Measurements from ENCODE around the gene CEP85L. TPM values are rescaled to one million over a fixed set of nuclear protein-coding genes. Genes with fewer than 3 reads are reported as not detected.

Gene CEP85L
- total RNA-seq, 1 donor from 2014 or later, result 51.5 TPM

GRCh38 chr6:118596774-118597320 is 54.5 kb downstream of the CEP85L start:
- no peak overlapping the region for H3K4me3 Mint-ChIP-seq (ENCODE audit: unreplicated experiment)
- peak overlapping the region; percentile 4 for H3K27ac Mint-ChIP-seq (ENCODE audit: unreplicated experiment)
- H3K27me3 Mint-ChIP-seq (ENCODE audit: unreplicated experiment), result no peaks in the 10 kb centered on the region
- TF ChIP-seq, protein P1, sequence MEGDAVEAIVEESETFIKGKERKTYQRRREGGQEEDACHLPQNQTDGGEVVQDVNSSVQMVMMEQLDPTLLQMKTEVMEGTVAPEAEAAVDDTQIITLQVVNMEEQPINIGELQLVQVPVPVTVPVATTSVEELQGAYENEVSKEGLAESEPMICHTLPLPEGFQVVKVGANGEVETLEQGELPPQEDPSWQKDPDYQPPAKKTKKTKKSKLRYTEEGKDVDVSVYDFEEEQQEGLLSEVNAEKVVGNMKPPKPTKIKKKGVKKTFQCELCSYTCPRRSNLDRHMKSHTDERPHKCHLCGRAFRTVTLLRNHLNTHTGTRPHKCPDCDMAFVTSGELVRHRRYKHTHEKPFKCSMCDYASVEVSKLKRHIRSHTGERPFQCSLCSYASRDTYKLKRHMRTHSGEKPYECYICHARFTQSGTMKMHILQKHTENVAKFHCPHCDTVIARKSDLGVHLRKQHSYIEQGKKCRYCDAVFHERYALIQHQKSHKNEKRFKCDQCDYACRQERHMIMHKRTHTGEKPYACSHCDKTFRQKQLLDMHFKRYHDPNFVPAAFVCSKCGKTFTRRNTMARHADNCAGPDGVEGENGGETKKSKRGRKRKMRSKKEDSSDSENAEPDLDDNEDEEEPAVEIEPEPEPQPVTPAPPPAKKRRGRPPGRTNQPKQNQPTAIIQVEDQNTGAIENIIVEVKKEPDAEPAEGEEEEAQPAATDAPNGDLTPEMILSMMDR (IDR thresholded peaks at IDR 0.05; ENCODE audit: partially characterized antibody, unreplicated experiment), result no peak
- H3K4me1 Mint-ChIP-seq (ENCODE audit: low read depth, unreplicated experiment), result peaks cover 5% of the 10 kb centered on the region
- no peaks in the 10 kb centered on the region for H3K9me3 Mint-ChIP-seq (ENCODE audit: unreplicated experiment)
- no peaks in the 10 kb centered on the region for H3K36me3 Mint-ChIP-seq (ENCODE audit: unreplicated experiment)
- no peak for DNase-seq

DNA sequence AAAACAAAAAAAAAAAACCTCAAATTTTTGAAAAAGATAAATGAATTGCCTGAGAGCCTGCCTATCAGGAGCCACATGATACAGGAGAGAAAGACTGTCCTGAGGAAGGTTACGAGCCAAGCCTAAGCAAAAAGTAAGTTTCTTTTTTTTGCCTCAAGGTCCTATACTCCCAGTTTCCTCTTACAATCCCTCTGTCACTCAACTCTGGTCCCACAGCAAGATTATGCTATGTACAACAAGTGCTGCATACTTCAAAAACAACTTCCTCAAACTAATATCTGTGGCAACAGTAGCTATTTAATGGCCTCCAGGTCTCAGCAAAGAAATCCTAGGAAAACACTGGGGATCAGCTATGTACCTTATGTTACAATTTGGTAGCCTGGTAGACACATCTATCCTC is 56.5 kb downstream of the CEP85L start:
- TF ChIP-seq, protein P1 (IDR thresholded peaks at IDR 0.05; ENCODE audit: partially characterized antibody, unreplicated experiment), result no peak
- H3K27me3 Mint-ChIP-seq (ENCODE audit: unreplicated experiment), result no peaks in the 10 kb centered on the region
- no peak overlapping the region for H3K4me3 Mint-ChIP-seq (ENCODE audit: unreplicated experiment)
- H3K4me1 Mint-ChIP-seq (ENCODE audit: low read depth, unreplicated experiment), result peaks cover 9% of the 10 kb centered on the region
- no peak for DNase-seq
- H3K36me3 Mint-ChIP-seq (ENCODE audit: unreplicated experiment), result no peaks in the 10 kb centered on the region
- peak overlapping the region; percentile 46 for H3K27ac Mint-ChIP-seq (ENCODE audit: unreplicated experiment)
- no peaks in the 10 kb centered on the region for H3K9me3 Mint-ChIP-seq (ENCODE audit: unreplicated experiment)

DNA sequence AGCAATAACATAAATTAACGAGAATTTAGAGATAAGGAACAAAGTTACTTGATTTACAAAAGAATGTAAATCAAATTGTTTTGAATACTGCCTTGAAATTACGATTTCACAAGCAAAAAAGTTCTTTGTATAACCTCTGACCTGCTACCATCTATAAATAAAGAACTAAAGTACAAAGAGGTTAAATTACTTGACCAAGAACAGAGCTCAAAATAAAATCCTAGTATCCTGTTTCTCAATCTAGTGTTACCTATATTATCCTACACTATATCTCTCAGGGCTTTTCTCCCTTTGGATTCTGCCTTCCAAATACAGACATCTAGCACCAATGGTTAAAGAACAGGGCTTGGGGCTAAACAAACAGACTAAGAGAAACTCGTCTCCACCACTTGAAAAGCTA is 59.5 kb downstream of the CEP85L start:
- H3K27me3 Mint-ChIP-seq (ENCODE audit: unreplicated experiment), result peaks cover 2% of the 10 kb centered on the region
- no peak for DNase-seq
- H3K9me3 Mint-ChIP-seq (ENCODE audit: unreplicated experiment), result no peaks in the 10 kb centered on the region

DNA sequence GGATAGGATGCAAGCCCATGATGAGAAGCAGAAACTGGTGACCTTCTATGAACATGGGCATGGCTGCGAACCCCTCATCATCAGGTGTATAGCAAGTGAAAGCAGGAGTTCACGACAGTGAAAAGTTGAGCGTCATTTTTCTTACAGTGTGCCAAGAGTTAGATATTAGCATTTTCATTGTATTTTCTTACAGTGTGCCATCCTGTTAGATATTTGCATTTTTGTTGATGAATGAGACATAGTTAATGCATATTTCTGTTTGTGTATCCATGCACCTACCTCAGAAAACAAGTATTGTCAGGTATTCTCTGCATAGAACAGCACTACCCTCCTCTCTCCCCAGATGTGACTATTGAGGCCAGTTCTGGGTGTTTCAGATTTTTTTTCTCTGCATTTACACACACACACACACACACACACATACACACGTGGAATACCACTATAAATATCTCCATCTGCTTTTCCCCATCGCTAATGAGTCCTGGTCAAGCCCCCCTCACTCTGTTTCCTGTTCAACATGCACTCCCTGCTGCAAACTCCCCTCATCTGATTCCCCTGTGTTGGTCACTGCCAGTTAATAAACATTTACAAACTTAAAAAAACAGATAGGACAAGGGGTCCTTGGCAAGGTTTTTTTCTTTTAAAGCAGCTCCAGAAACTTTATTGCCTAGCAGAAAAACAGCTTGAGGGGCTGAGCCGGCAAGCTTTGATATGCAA is 61.6 kb downstream of the CEP85L start:
- H3K9me3 Mint-ChIP-seq (ENCODE audit: unreplicated experiment), result no peaks in the 10 kb centered on the region
- H3K36me3 Mint-ChIP-seq (ENCODE audit: unreplicated experiment), result peaks cover 7% of the 10 kb centered on the region
- no peak overlapping the region for H3K4me3 Mint-ChIP-seq (ENCODE audit: unreplicated experiment)
- peaks cover 2% of the 10 kb centered on the region for H3K27me3 Mint-ChIP-seq (ENCODE audit: unreplicated experiment)
- H3K27ac Mint-ChIP-seq (ENCODE audit: unreplicated experiment), result no peak overlapping the region
- DNase-seq, result no peak
- TF ChIP-seq, protein P1 (IDR thresholded peaks at IDR 0.05; ENCODE audit: partially characterized antibody, unreplicated experiment), result no peak
- peaks cover 21% of the 10 kb centered on the region for H3K4me1 Mint-ChIP-seq (ENCODE audit: low read depth, unreplicated experiment)

More for the DNA sequence above, 59.5 kb downstream of the CEP85L start:
- peaks cover 13% of the 10 kb centered on the region for H3K4me1 Mint-ChIP-seq (ENCODE audit: low read depth, unreplicated experiment)
- H3K4me3 Mint-ChIP-seq (ENCODE audit: unreplicated experiment), result no peak overlapping the region
- TF ChIP-seq, protein P1 (IDR thresholded peaks at IDR 0.05; ENCODE audit: partially characterized antibody, unreplicated experiment), result no peak
- no peak overlapping the region for H3K27ac Mint-ChIP-seq (ENCODE audit: unreplicated experiment)
- peaks cover 7% of the 10 kb centered on the region for H3K36me3 Mint-ChIP-seq (ENCODE audit: unreplicated experiment)

- no peak for DNase-seq
- Mint-ChIP-seq H3K27me3 (ENCODE audit: unreplicated experiment) (peaks cover 2% of the 10 kb centered on the region), H3K4me3 (ENCODE audit: unreplicated experiment) (no peak overlapping the region), H3K27ac (ENCODE audit: unreplicated experiment) (peak overlapping the region; percentile 19), H3K9me3 (ENCODE audit: unreplicated experiment) (no peaks in the 10 kb centered on the region), H3K4me1 (ENCODE audit: low read depth, unreplicated experiment) (peaks cover 22% of the 10 kb centered on the region), H3K36me3 (ENCODE audit: unreplicated experiment) (peaks cover 7% of the 10 kb centered on the region)
- TF ChIP-seq, protein P1 (IDR thresholded peaks at IDR 0.05; ENCODE audit: partially characterized antibody, unreplicated experiment), result no peak
These were observed 62.2 kb downstream of the CEP85L start for GRCh38 chr6:118589186-118589585.

All from glutamatergic neuron (in vitro differentiated cells).